Neural cell (in vitro differentiated cells): ENCODE measurements around the gene ITPK1.

Experiments
- EP300 ChIP-seq: fragments of 450-650 bp; conservative IDR thresholded peaks from 2 replicates; pipeline ENCODE4 v1.6.1; 2014; ENCODE audit warnings: antibody characterized with exemption, mild to moderate bottlenecking, moderate library complexity; ENCODE audit not compliant: poor library complexity, severe bottlenecking
- EZH2 ChIP-seq: fragments of 200-600, 300-800 bp; shearing (Covaris generic), sonication (generic); IDR thresholded peaks from 2 replicates; pipeline ENCODE4 v1.6.1; 2014; ENCODE audit warnings: antibody characterized with exemption, low read length, borderline replicate concordance, mild to moderate bottlenecking; ENCODE audit not compliant: insufficient read depth, poor library complexity, severe bottlenecking
- MXI1 ChIP-seq: fragments of 450-650 bp; conservative IDR thresholded peaks from 2 replicates; pipeline ENCODE4 v1.6.1; 2014; ENCODE audit warnings: antibody characterized with exemption, mild to moderate bottlenecking; ENCODE audit not compliant: poor library complexity, severe bottlenecking
- POLR2AphosphoS5 ChIP-seq: IDR thresholded peaks from 2 replicates; pipeline ENCODE4 v1.6.1; 2012
- RAD21 ChIP-seq: fragments of 450-650 bp; conservative IDR thresholded peaks from 2 replicates; pipeline ENCODE4 v1.6.1; 2014; ENCODE audit warnings: antibody characterized with exemption, mild to moderate bottlenecking, moderate library complexity
- SMC3 ChIP-seq: fragments of 450-650 bp; conservative IDR thresholded peaks from 2 replicates; pipeline ENCODE4 v1.6.1; 2014; ENCODE audit warnings: antibody characterized with exemption, mild to moderate bottlenecking, moderate library complexity; ENCODE audit not compliant: poor library complexity
- TAF1 ChIP-seq: IDR thresholded peaks from 2 replicates; pipeline ENCODE4 v1.6.1; 2012; ENCODE audit warnings: low read depth
- TF ChIP-seq, protein P1 (sequence below): fragments of 450-650 bp; IDR thresholded peaks from 2 replicates; pipeline ENCODE4 v1.5.1; 2014; ENCODE audit warnings: antibody characterized with exemption, mild to moderate bottlenecking, moderate library complexity; ENCODE audit not compliant: poor library complexity, severe bottlenecking
- TF ChIP-seq, protein P2 (sequence below): IDR thresholded peaks from 2 replicates; pipeline ENCODE4 v1.6.1; 2012; ENCODE audit warnings: borderline replicate concordance

DNA sequence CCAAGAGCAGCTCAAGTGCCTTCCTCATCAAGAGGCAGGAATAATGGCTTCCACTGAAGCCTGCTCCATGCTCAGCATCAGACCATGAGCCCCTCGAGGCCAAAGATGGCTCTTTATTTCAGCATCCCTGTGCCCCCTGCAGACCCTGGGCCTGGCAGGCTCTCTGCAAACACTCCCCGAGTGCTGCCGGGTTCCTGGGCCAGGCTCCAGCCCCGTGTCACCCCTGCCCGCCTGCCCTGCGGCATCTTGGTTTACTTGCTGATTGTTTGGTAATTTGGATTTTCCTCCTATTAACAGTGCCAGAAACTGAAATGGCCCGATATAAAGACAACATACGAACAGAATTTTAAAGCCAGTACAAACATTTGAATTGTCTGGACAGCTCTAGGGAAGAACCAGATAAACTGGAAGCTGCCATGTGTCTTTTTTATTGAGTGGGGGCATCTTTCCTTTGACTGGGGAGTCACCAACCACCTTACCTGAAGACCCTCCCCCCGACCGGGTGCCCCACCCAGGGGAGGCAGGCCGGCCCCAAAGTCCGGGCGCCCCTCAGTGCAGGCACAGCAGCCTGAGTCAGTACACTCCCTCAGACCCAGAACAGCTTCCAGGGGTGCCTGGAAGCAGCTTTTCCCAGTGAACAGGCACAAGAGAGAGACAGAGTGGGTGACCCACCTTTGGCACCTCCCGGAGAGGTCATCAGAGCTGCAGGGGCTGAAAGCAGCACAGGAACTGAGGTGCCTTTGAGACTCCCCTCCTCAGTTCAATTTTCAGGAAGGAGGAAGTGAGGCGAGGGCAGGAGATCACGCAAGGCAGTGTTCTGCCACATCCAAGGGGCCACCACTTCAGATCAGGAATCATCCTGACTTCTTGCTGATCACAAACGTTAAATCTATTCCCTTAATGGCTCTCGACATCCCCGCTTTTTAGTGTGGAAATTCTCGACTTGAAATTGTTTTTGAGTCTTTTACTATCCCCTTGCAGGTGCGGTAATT, 30.6 kb downstream of the ITPK1 start:
- TF ChIP-seq, protein P1, sequence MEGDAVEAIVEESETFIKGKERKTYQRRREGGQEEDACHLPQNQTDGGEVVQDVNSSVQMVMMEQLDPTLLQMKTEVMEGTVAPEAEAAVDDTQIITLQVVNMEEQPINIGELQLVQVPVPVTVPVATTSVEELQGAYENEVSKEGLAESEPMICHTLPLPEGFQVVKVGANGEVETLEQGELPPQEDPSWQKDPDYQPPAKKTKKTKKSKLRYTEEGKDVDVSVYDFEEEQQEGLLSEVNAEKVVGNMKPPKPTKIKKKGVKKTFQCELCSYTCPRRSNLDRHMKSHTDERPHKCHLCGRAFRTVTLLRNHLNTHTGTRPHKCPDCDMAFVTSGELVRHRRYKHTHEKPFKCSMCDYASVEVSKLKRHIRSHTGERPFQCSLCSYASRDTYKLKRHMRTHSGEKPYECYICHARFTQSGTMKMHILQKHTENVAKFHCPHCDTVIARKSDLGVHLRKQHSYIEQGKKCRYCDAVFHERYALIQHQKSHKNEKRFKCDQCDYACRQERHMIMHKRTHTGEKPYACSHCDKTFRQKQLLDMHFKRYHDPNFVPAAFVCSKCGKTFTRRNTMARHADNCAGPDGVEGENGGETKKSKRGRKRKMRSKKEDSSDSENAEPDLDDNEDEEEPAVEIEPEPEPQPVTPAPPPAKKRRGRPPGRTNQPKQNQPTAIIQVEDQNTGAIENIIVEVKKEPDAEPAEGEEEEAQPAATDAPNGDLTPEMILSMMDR, result no peak
- TF ChIP-seq, protein P2, sequence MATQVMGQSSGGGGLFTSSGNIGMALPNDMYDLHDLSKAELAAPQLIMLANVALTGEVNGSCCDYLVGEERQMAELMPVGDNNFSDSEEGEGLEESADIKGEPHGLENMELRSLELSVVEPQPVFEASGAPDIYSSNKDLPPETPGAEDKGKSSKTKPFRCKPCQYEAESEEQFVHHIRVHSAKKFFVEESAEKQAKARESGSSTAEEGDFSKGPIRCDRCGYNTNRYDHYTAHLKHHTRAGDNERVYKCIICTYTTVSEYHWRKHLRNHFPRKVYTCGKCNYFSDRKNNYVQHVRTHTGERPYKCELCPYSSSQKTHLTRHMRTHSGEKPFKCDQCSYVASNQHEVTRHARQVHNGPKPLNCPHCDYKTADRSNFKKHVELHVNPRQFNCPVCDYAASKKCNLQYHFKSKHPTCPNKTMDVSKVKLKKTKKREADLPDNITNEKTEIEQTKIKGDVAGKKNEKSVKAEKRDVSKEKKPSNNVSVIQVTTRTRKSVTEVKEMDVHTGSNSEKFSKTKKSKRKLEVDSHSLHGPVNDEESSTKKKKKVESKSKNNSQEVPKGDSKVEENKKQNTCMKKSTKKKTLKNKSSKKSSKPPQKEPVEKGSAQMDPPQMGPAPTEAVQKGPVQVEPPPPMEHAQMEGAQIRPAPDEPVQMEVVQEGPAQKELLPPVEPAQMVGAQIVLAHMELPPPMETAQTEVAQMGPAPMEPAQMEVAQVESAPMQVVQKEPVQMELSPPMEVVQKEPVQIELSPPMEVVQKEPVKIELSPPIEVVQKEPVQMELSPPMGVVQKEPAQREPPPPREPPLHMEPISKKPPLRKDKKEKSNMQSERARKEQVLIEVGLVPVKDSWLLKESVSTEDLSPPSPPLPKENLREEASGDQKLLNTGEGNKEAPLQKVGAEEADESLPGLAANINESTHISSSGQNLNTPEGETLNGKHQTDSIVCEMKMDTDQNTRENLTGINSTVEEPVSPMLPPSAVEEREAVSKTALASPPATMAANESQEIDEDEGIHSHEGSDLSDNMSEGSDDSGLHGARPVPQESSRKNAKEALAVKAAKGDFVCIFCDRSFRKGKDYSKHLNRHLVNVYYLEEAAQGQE, result no peak
- TF ChIP-seq EP300 (no peak), POLR2AphosphoS5 (no peak), EZH2 (no peak), MXI1 (no peak), RAD21 (no peak), SMC3 (no peak), TAF1 (no peak)
